Mesenchymal stem cell (in vitro differentiated cells and primary cell): Measurements from ENCODE around the gene CADPS.

Source experiments
- DNase-seq: peaks from one replicate; pipeline ENCODE4 v3.0.0-alpha.2; 2013
- H2AFZ ChIP-seq: one replicate; pipeline ENCODE4 v1.6.1; 2013; ENCODE audit warnings: low read depth, mild to moderate bottlenecking, control low read depth, inconsistent platforms, low read length, moderate library complexity
- H2AK5ac ChIP-seq: 2 replicates; pipeline ENCODE4 v1.6.1; 2013; ENCODE audit warnings: low read length, moderate library complexity, mild to moderate bottlenecking, inconsistent platforms; ENCODE audit not compliant: severe bottlenecking
- H2BK120ac ChIP-seq: one replicate; pipeline ENCODE4 v1.6.1; 2013; ENCODE audit warnings: low read depth, mild to moderate bottlenecking, inconsistent platforms, low read length, moderate library complexity
- H2BK12ac ChIP-seq, 2 experiments: one replicate each; pipeline ENCODE4 v1.6.1; 2013; ENCODE audit warnings: inconsistent platforms in 2 of 2, low read length in 2 of 2, mild to moderate bottlenecking in 2 of 2, moderate library complexity in 2 of 2, control low read depth in 1 of 2
- H2BK15ac ChIP-seq: one replicate; pipeline ENCODE4 v1.6.1; 2013; ENCODE audit warnings: mild to moderate bottlenecking, low read depth, inconsistent platforms; ENCODE audit not compliant: poor library complexity, severe bottlenecking
- H2BK5ac ChIP-seq: 2 replicates; pipeline ENCODE4 v1.6.1; 2013; ENCODE audit warnings: low read depth, mild to moderate bottlenecking, low read length, control low read depth, inconsistent platforms; ENCODE audit not compliant: poor library complexity, severe bottlenecking
- H3K14ac ChIP-seq, 2 experiments: one replicate each; pipeline ENCODE4 v1.6.1; 2013; ENCODE audit warnings: inconsistent platforms in 2 of 2, low read length in 2 of 2, control low read depth in 1 of 2, mild to moderate bottlenecking in 1 of 2, moderate library complexity in 1 of 2
- H3K18ac ChIP-seq, 2 experiments: one replicate each; pipeline ENCODE4 v1.6.1; 2013; ENCODE audit warnings: inconsistent platforms in 2 of 2, low read length in 2 of 2, control low read depth in 1 of 2, low read depth in 1 of 2, mild to moderate bottlenecking in 1 of 2
- H3K23ac ChIP-seq, 2 experiments: one replicate each; pipeline ENCODE4 v1.6.1; 2013; ENCODE audit warnings: inconsistent platforms in 2 of 2, low read length in 2 of 2, mild to moderate bottlenecking in 2 of 2, moderate library complexity in 2 of 2, control low read depth in 1 of 2
- H3K27ac ChIP-seq: 2 replicates; pipeline ENCODE4 v1.5.1; 2013; ENCODE audit warnings: mild to moderate bottlenecking, moderate library complexity, low read length, control low read depth, inconsistent platforms; ENCODE audit not compliant: poor library complexity, severe bottlenecking
- H3K27me3 ChIP-seq, 2 experiments: 2 replicates each; pipeline versions ENCODE4 v1.6.1 to v1.7.0; 2013; ENCODE audit warnings: low read length in 2 of 2, mild to moderate bottlenecking in 2 of 2, moderate library complexity in 2 of 2, control low read depth in 1 of 2, inconsistent platforms in 1 of 2; ENCODE audit not compliant: control insufficient read depth in 1 of 2, insufficient read depth in 1 of 2
- H3K36me3 ChIP-seq, 2 experiments: 2 replicates each; pipeline versions ENCODE4 v1.6.1 to v1.7.0; 2013; ENCODE audit warnings: low read length in 2 of 2, control low read depth in 1 of 2, inconsistent platforms in 1 of 2, low read depth in 1 of 2, mild to moderate bottlenecking in 1 of 2; ENCODE audit not compliant: insufficient read depth in 2 of 2, control insufficient read depth in 1 of 2
- H3K4ac ChIP-seq, 2 experiments: one replicate each; pipeline ENCODE4 v1.6.1; 2013; ENCODE audit warnings: inconsistent platforms in 2 of 2, low read length in 2 of 2, mild to moderate bottlenecking in 2 of 2, moderate library complexity in 2 of 2, control low read depth in 1 of 2, low read depth in 1 of 2
- H3K4me1 ChIP-seq: 2 replicates; pipeline ENCODE4 v1.6.1; 2013; ENCODE audit warnings: low read depth, low read length, control low read depth; ENCODE audit not compliant: control insufficient read depth, insufficient read depth
- H3K4me2 ChIP-seq: 2 replicates; pipeline ENCODE4 v1.6.1; 2013; ENCODE audit warnings: low read length, mild to moderate bottlenecking, inconsistent platforms; ENCODE audit not compliant: poor library complexity, severe bottlenecking
- H3K4me3 ChIP-seq, 2 experiments: 2 replicates each; pipeline versions ENCODE4 v1.5.1 to v1.7.0; 2013; ENCODE audit warnings: low read length in 2 of 2, mild to moderate bottlenecking in 2 of 2, control low read depth in 1 of 2, low read depth in 1 of 2; ENCODE audit not compliant: insufficient read depth in 1 of 2
- H3K79me1 ChIP-seq: replicated peaks from 2 replicates; pipeline ENCODE4 v1.6.1; 2013; ENCODE audit warnings: mild to moderate bottlenecking, control low read depth, low read length, inconsistent platforms; ENCODE audit not compliant: poor library complexity, severe bottlenecking
- H3K9ac ChIP-seq: 2 replicates; pipeline ENCODE4 v1.7.0; 2013; ENCODE audit warnings: mild to moderate bottlenecking, low read length, moderate library complexity
- H3K9me3 ChIP-seq: 2 replicates; pipeline ENCODE4 v1.7.0; 2013; ENCODE audit warnings: mild to moderate bottlenecking, low read length; ENCODE audit not compliant: control insufficient read depth
- H4K8ac ChIP-seq: one replicate; pipeline ENCODE4 v1.6.1; 2013; ENCODE audit warnings: inconsistent platforms, mild to moderate bottlenecking, low read length, moderate library complexity
- H4K91ac ChIP-seq: one replicate; pipeline ENCODE4 v1.6.1; 2013; ENCODE audit warnings: mild to moderate bottlenecking, low read length, inconsistent platforms
- WGBS: methylation state at CpG from one replicate; pipeline ENCODE4 v1.1.7; 2013; ENCODE audit warnings: mixed read lengths; 5-methylcytosine and 5-hydroxymethylcytosine counted together

CADPS gene

DNA sequence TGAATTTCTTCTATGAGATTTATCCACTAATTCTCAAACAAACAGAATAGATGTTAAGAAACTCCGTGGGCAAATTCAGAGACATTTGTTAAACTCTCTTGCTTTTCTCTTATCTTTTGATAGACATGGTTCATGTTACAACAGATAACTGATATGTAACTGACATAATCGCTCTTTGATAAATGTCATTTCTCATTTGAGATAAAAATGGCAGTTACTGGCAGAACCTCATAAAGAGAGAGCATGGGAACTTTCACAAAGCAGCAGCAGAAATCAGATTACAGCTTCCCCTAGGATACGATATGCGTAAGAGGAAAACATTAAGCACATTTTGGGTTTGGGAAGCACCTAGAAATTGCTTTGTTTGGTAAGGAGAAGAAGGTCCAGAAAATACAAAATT, 126.1 kb downstream of the CADPS start:
- Histone ChIP-seq H3K27ac (no peak overlapping the region), H3K4ac (no peak overlapping the region), H3K9ac (no peak overlapping the region), H3K4me3 (no peak overlapping the region), H3K9me3 (no peaks in the 10 kb centered on the region), H3K36me3 (no peaks in the 10 kb centered on the region), H2BK5ac (no peak overlapping the region), H3K14ac (no peak overlapping the region), H2BK15ac (no peak overlapping the region), H4K91ac (no peak overlapping the region), H2BK120ac (no peak overlapping the region), H3K4me2 (no peak overlapping the region), H2AFZ (no peak overlapping the region), H3K27me3 (no peaks in the 10 kb centered on the region), H3K4me1 (no peaks in the 10 kb centered on the region), H3K18ac (no peak overlapping the region), H3K79me1 (no peaks in the 10 kb centered on the region), H2BK12ac (no peak overlapping the region), H3K23ac (no peak overlapping the region), H4K8ac (no peak overlapping the region), H2AK5ac (no peak overlapping the region)
- 100% methylated on average over 2 of the region's 4 CpGs for WGBS
- DNase-seq: no peak

DNA sequence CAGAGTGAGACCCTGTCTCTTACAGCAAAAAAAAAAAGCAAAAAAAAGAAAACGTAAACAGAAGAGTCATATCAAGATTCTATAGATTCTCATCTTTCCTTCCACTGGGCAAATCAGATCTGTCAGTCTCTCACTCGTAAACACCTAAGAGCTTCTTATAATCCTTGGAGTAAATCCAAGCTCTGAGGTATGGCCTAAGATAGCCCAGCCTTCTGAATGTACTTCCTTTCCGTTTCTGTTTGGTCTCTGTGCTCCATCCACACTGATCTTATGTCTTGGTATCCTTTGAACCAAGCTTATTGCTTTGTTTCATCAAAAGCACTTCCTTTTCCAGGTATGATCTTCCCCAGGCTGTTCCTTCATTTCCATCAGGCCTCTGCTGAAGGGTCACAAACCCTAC, 137.8 kb downstream of the CADPS start:
- Histone ChIP-seq H3K4me2 (no peak overlapping the region), H2BK120ac (no peak overlapping the region), H4K91ac (no peak overlapping the region), H2BK12ac (no peak overlapping the region), H3K4me1 (no peaks in the 10 kb centered on the region), H3K36me3 (no peaks in the 10 kb centered on the region), H3K27ac (no peak overlapping the region), H3K9ac (no peak overlapping the region), H3K14ac (no peak overlapping the region), H2BK5ac (no peak overlapping the region), H3K9me3 (peaks cover 8% of the 10 kb centered on the region), H2AK5ac (no peak overlapping the region), H3K79me1 (no peaks in the 10 kb centered on the region), H3K4ac (no peak overlapping the region), H2AFZ (no peak overlapping the region), H4K8ac (no peak overlapping the region), H3K18ac (no peak overlapping the region), H2BK15ac (no peak overlapping the region), H3K27me3 (no peaks in the 10 kb centered on the region), H3K4me3 (no peak overlapping the region), H3K23ac (no peak overlapping the region)
- 70% methylated on average over 3 of the region's 3 CpGs for WGBS
- DNase-seq: no peak

DNA sequence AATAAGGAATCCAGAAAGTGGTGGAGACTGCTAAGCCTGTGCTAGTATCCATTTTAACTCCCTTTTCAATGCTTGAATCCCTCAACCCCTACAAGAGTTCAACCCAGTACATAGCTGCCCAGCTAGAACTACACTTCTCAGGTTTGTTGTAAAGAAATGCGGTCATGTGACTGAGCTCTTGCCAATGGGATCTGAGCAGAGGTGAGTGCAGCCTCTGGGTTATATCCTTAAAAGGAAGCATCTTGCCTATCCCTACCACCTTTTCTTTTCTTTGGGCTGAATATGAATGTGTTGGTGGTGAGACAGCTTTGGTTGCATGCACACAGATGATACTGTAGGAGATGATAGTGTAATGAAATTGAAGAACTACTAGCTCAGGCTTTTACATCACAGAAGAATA, 139.7 kb downstream of the CADPS start:
- Histone ChIP-seq H3K4me2 (no peak overlapping the region), H2AFZ (no peak overlapping the region), H4K8ac (no peak overlapping the region), H3K18ac (no peak overlapping the region), H3K4me3 (no peak overlapping the region), H2BK120ac (no peak overlapping the region), H3K27ac (no peak overlapping the region), H2AK5ac (no peak overlapping the region), H2BK12ac (no peak overlapping the region), H4K91ac (no peak overlapping the region), H2BK15ac (no peak overlapping the region), H3K27me3 (no peaks in the 10 kb centered on the region), H3K14ac (no peak overlapping the region), H3K9ac (no peak overlapping the region), H3K23ac (no peak overlapping the region), H3K36me3 (no peaks in the 10 kb centered on the region), H3K9me3 (peaks cover 8% of the 10 kb centered on the region), H3K79me1 (no peaks in the 10 kb centered on the region), H3K4ac (no peak overlapping the region), H2BK5ac (no peak overlapping the region), H3K4me1 (no peaks in the 10 kb centered on the region)
- WGBS: 100% methylated on average over 1 of the region's 1 CpG
- DNase-seq: no peak

DNA sequence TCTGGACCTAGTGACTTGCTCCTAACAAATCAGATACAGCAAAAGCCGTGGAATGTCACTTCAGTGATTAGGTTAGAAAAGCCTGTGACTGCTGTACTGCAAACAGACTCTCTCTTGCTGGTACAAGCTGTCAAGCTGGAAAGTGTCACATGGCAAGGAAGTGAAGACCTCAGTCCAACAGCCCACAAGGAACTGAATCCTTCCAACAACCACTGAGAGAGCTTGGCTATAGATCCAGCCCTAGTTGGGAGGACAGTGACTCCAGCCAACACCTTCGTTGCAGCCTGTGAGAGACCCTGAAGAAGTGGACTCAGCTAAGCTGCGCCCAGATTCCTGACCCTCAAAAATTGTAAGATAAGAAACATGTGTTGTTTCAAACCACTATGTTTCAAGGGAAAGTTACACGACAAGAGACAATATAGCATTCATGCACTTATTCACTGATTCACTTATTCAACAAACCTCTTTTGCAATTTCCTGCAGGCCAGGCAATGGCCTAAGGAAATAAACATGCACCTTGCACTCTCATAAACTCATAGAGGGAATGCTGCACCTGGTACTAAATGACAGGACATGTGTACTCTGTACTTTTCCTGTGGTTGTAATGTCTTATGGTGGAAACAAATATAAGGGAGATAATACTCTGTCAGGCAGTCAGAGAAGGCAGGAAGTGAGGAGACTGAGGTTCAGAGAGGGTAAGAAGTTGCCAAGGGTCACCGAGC, 142.9 kb downstream of the CADPS start:
- no peak overlapping the region for H3K18ac ChIP-seq
- H4K8ac ChIP-seq: no peak overlapping the region
- 72% methylated on average over 5 of the region's 5 CpGs for WGBS
- H2BK15ac ChIP-seq: no peak overlapping the region
- no peaks in the 10 kb centered on the region for H3K36me3 ChIP-seq
- no peak for DNase-seq
- H4K91ac ChIP-seq: no peak overlapping the region
- no peaks in the 10 kb centered on the region for H3K9me3 ChIP-seq
- no peak overlapping the region for H2BK5ac ChIP-seq
- H3K14ac ChIP-seq: no peak overlapping the region
- H2BK12ac ChIP-seq: no peak overlapping the region
- H2BK120ac ChIP-seq: no peak overlapping the region
- H3K9ac ChIP-seq: no peak overlapping the region
- no peak overlapping the region for H3K27ac ChIP-seq
- H3K4me3 ChIP-seq: no peak overlapping the region
- H2AK5ac ChIP-seq: no peak overlapping the region
- H2AFZ ChIP-seq: no peak overlapping the region
- no peak overlapping the region for H3K4ac ChIP-seq
- no peaks in the 10 kb centered on the region for H3K79me1 ChIP-seq
- H3K27me3 ChIP-seq: no peaks in the 10 kb centered on the region
- no peak overlapping the region for H3K4me2 ChIP-seq
- H3K23ac ChIP-seq: no peak overlapping the region
- no peaks in the 10 kb centered on the region for H3K4me1 ChIP-seq
